Left renal pelvis (tissue), 4 donors: Measurements from ENCODE around the gene SFTA2. TPM values are rescaled to one million over a fixed set of nuclear protein-coding genes. Genes with fewer than 3 reads are reported as not detected.
"Not testable (repeated sequence)": the region's sequence is repeated elsewhere in the genome, so short reads cannot be mapped to it uniquely, and the experiment has no call there.

ENCODE experiments used
- DNase-seq, 4 donors: peaks; one replicate each; pipeline ENCODE4 v3.0.0-alpha.2; 2013; ENCODE audit warnings: low read depth in 4 of 4, low spot score in 3 of 4
- polyA plus RNA-seq, 4 donors: library from polyadenylated mRNA; unstranded; fragments of 120-200 nt; gene quantifications; one replicate each; pipeline ENCODE4 v1.2.1, GENCODE V29; 2013; ENCODE audit not compliant: insufficient read length in 4 of 4

Gene SFTA2
- polyA plus RNA-seq, 4 donors = 0.16 to 1.0 (median 0.82) TPM

GRCh38 chr6:30914076-30914853 is 17.7 kb downstream of the SFTA2 start, which contains the start of gene VARS2:
Gene VARS2 (plus strand): TSS chr6:30914238. CDS start chr6:30914837, 599 bp downstream.
- peak; percentile 88 to 92 (median 89) for DNase-seq

GRCh38 chr6:30913721-30914075 is 18.3 kb downstream of the SFTA2 start:
- no peak for DNase-seq

- no peak for DNase-seq
These were observed 19.0 kb downstream of the SFTA2 start for GRCh38 chr6:30912746-30913520.

- DNase-seq = not testable (repeated sequence)
These were observed 21.5 kb downstream of the SFTA2 start for GRCh38 chr6:30910473-30910872.

GRCh38 chr6:30908700-30909099 is 23.3 kb downstream of the SFTA2 start:
- DNase-seq = no peak

- DNase-seq = peak; percentile 91 to 98 (median 96)
These were observed 24.0 kb downstream of the SFTA2 start, which contains the start of gene GTF2H4 for GRCh38 chr6:30907758-30908591. Gene GTF2H4 (plus strand): TSS chr6:30908207.

GRCh38 chr6:30907290-30907757 is 24.6 kb downstream of the SFTA2 start:
- peak in 1 of 4 donors; percentile 7 for DNase-seq

GRCh38 chr6:30903236-30903635 is 28.7 kb downstream of the SFTA2 start:
- no peak for DNase-seq

GRCh38 chr6:30902709-30903108 is 29.3 kb downstream of the SFTA2 start:
- DNase-seq = no peak

- not testable (repeated sequence) for DNase-seq
These were observed 29.8 kb downstream of the SFTA2 start for GRCh38 chr6:30902196-30902595.

GRCh38 chr6:30901436-30901835 is 30.5 kb downstream of the SFTA2 start:
- DNase-seq = no peak

GRCh38 chr6:30900863-30901417 is 31.0 kb downstream of the SFTA2 start:
- no peak for DNase-seq

GRCh38 chr6:30898750-30899360 is 33.1 kb downstream of the SFTA2 start:
- DNase-seq = no peak

GRCh38 chr6:30897882-30898281 is 34.1 kb downstream of the SFTA2 start:
- no peak for DNase-seq

- DNase-seq = no peak
These were observed 35.4 kb downstream of the SFTA2 start for GRCh38 chr6:30896541-30896940.

GRCh38 chr6:30895343-30895742 is 36.6 kb downstream of the SFTA2 start:
- DNase-seq = no peak

- DNase-seq = no peak
These were observed 37.0 kb downstream of the SFTA2 start for GRCh38 chr6:30894935-30895334.

GRCh38 chr6:30894381-30894780 is 37.6 kb downstream of the SFTA2 start:
- DNase-seq = no peak

- no peak for DNase-seq
These were observed 38.3 kb downstream of the SFTA2 start for GRCh38 chr6:30893666-30894065.

- no peak for DNase-seq
These were observed 38.9 kb downstream of the SFTA2 start for GRCh38 chr6:30893001-30893591.
